Transverse colon (tissue), 4 donors: Measurements from ENCODE around the gene ASIP.

Experiments used
- POLR2AphosphoS5 ChIP-seq, 3 donors: sonication (generic); formaldehyde crosslinking; IDR thresholded peaks; one replicate each; pipeline ENCODE4 v1.6.1; 2016; ENCODE audit warnings: antibody characterized with exemption in 3 of 3
- TF ChIP-seq, protein P1 (sequence below), 5 experiments: fragments of 200-600 bp in 3 of 5; fragments of 450-650 bp in 2 of 5; sonication (generic) in 3 of 5; IDR thresholded peaks; 1 replicate in 2 of 5; 2 replicates in 3 of 5; pipeline ENCODE4 v1.5.1; 2016 to 2017; ENCODE audit warnings: antibody characterized with exemption in 5 of 5, inconsistent platforms in 3 of 5, mild to moderate bottlenecking in 2 of 5, moderate library complexity in 1 of 5

DNA sequence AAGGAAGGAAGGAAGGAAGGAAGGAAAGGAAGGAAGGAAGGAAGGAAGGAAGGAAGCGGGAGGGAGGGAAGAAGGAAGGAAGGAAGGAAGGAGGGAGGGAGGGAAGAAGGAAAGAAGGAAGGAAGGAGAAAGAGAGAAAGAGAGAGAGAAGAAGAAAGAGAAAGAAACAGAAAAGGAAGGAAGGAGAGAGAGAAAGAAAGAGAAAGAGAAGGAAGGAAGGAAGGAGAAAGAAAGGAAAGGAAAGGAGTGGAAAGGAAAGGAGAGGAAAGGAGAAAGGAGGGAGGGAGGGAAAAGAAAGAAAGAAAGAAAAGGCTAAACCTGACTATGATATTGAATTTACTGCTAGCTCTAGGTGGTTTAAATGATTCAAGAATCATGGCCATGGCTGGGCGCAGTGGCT, 5.3 kb upstream of the ASIP start:
- TF ChIP-seq POLR2AphosphoS5 (IDR thresholded peaks at IDR 0.05) = no peak
- TF ChIP-seq, protein P1, sequence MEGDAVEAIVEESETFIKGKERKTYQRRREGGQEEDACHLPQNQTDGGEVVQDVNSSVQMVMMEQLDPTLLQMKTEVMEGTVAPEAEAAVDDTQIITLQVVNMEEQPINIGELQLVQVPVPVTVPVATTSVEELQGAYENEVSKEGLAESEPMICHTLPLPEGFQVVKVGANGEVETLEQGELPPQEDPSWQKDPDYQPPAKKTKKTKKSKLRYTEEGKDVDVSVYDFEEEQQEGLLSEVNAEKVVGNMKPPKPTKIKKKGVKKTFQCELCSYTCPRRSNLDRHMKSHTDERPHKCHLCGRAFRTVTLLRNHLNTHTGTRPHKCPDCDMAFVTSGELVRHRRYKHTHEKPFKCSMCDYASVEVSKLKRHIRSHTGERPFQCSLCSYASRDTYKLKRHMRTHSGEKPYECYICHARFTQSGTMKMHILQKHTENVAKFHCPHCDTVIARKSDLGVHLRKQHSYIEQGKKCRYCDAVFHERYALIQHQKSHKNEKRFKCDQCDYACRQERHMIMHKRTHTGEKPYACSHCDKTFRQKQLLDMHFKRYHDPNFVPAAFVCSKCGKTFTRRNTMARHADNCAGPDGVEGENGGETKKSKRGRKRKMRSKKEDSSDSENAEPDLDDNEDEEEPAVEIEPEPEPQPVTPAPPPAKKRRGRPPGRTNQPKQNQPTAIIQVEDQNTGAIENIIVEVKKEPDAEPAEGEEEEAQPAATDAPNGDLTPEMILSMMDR (IDR thresholded peaks at IDR 0.05) = no peak
